ENCODE results near the gene NDUFAB1. TPM values are rescaled to one million over a fixed set of nuclear protein-coding genes. Genes with fewer than 3 reads are reported as not detected.
A peak's percentile ranks its signal among the peaks of the same experiment; 100 is the strongest.
"Not testable (repeated sequence)": the region's sequence is repeated elsewhere in the genome, so short reads cannot be mapped to it uniquely, and the experiment has no call there.

The NDUFAB1 gene
- polyA plus RNA-seq, 1 donor: 117 TPM

DNA sequence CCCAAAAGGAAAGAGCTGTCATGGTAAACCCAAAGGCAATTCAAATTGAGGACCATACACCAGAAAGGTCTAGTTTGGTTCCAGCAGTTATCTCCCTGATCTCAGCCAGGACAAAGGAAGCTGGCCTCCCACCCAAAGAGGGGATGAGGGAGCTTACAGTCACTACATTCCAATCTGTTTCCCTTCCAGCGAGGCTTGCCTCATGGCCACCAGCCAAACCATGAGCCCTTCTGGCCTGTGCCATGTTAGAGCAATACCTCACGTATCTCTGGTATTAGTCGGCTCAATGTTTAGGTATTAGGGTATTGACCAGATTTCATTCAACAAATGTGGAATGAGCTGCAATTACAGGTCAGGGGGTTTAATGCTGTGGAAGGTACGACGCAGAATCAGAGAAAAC, 8.4 kb downstream of the NDUFAB1 start:
- no peak for DNase-seq
- no CpG with 5 or more reads among the region's 5 CpGs for WGBS (ENCODE audit: insufficient coverage, low lambda C conversion rate)
- H3K4me3 ChIP-seq (ENCODE audit: low read length): no peak overlapping the region
- no peak overlapping the region for H3K27ac ChIP-seq (ENCODE audit: low read length)
- H3K27me3 ChIP-seq (ENCODE audit: control insufficient read depth, insufficient read depth, low read length): no peaks in the 10 kb centered on the region
- no peaks in the 10 kb centered on the region for H3K4me1 ChIP-seq (ENCODE audit: control insufficient read depth, insufficient read depth, low read length)
- H3K9me3 ChIP-seq (ENCODE audit: control insufficient read depth, low read depth, low read length): no peaks in the 10 kb centered on the region
- H3K36me3 ChIP-seq (ENCODE audit: control insufficient read depth, insufficient read depth, low read length): peaks cover 75% of the 10 kb centered on the region

DNA sequence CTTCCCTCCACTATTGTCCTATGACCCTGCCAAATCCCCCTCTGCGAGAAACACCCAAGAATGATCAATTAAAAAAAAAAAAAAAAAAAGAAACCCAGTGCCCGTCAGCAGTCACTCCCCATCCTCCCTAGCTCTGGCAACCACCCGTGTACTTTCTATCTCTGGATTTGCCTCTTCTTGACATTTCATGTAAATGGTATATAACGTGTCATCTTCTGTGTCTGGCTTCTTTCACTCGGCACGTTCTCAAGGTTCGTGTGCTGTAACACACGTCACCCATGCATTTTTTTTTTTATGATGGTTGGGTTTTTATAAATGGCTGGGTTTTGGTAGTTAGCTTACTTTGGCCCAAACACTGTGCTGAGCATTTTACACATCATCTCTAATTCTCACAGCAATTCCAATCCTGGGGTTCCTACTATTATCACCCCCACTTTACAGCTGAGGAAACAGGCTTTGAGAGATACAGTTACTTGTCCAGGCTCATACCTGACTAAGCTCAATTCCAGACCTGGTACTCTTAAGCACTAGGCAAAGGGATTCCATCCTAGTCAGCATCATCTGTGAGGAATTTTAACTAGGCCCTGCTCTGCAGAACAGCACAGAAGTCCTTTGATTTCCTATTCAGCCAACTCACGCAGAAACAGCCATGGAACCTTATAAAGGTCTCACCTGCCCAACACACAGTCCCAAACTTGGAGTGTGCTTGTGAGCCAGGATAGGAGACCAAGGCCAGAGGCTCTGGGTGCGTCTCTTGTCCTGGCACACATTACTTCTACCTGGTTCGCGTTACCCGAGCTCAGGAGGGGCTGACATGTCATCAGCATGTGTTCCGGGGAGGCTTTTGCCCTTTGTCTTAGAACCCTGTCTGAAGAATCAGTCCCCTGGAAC, 11.7 kb downstream of the NDUFAB1 start:
- DNase-seq: no peak
- WGBS (ENCODE audit: insufficient coverage, low lambda C conversion rate): 89% methylated on average over 5 of the region's 14 CpGs
- Histone ChIP-seq H3K9me3 (ENCODE audit: control insufficient read depth, low read depth, low read length) (no peaks in the 10 kb centered on the region), H3K27ac (ENCODE audit: low read length) (no peak overlapping the region), H3K27me3 (ENCODE audit: control insufficient read depth, insufficient read depth, low read length) (no peaks in the 10 kb centered on the region), H3K36me3 (ENCODE audit: control insufficient read depth, insufficient read depth, low read length) (peaks cover 57% of the 10 kb centered on the region), H3K4me3 (ENCODE audit: low read length) (no peak overlapping the region), H3K4me1 (ENCODE audit: control insufficient read depth, insufficient read depth, low read length) (no peaks in the 10 kb centered on the region)

DNA sequence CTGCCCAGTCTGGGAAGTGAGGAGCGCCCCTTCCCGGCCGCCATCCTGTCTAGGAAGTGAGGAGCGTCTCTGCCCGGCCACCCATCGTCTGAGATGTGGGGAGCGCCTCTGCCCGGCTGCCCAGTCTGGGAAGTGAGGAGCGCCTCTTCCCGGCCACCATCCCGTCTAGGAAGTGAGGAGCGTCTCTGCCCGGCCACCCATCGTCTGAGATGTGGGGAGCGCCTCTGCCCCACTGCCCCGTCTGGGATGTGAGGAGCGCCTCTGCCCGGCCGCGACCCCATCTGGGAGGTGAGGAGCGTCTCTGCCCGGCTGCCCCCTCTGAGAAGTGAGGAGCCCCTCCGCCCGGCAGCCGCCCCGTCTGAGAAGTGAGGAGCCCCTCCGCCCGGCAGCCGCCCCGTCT, 12.8 kb downstream of the NDUFAB1 start:
- H3K4me1 ChIP-seq (ENCODE audit: control insufficient read depth, insufficient read depth, low read length); H3K27me3 ChIP-seq (ENCODE audit: control insufficient read depth, insufficient read depth, low read length); DNase-seq; H3K9me3 ChIP-seq (ENCODE audit: control insufficient read depth, low read depth, low read length); H3K27ac ChIP-seq (ENCODE audit: low read length); H3K4me3 ChIP-seq (ENCODE audit: low read length): not testable (repeated sequence)
- WGBS (ENCODE audit: insufficient coverage, low lambda C conversion rate): no CpG with 5 or more reads among the region's 30 CpGs
- peaks cover 54% of the 10 kb centered on the region for H3K36me3 ChIP-seq (ENCODE audit: control insufficient read depth, insufficient read depth, low read length)

DNA sequence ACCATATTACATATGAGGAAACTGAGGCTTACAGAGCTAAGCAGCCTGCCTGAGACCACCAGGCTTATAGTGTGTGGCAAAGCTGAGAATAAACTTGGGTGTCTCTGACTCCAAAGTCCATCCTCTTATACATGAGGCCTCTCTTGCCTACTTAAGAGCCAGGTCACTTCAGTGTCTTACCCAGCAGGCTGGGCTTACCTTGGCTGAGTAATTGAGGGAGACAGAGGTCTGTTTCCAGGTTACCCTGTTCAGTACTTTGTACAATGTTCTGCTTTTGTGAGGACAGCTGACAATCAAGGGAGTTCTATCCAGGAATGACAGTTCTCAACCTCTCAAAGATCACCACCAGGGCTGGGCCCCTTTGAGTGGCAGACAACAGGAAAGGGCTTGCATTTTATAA, 14.4 kb downstream of the NDUFAB1 start:
- Histone ChIP-seq H3K36me3 (ENCODE audit: control insufficient read depth, insufficient read depth, low read length) (peaks cover 42% of the 10 kb centered on the region), H3K27ac (ENCODE audit: low read length) (no peak overlapping the region), H3K4me1 (ENCODE audit: control insufficient read depth, insufficient read depth, low read length) (no peaks in the 10 kb centered on the region), H3K4me3 (ENCODE audit: low read length) (no peak overlapping the region), H3K9me3 (ENCODE audit: control insufficient read depth, low read depth, low read length) (no peaks in the 10 kb centered on the region), H3K27me3 (ENCODE audit: control insufficient read depth, insufficient read depth, low read length) (no peaks in the 10 kb centered on the region)
- peak; percentile 22 to 58 for DNase-seq

DNA sequence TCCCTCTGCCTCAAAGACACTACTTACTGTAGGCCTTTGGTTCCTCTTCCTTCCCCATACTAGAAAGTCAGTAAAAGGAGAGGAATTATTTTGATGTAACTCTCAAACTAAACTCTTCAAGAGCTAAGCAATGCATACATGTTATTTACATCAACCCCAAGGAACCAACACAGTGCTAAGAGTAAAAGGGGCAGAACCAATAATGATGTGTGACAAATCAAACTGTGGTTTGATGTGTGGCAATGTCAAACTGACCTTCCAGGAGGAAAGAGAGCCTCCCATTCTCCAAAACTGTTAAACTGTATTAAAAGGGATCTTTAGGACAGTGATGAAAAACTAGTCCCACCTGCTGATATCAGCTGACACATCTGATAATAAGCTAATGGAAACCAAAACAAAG, 15.7 kb downstream of the NDUFAB1 start:
- no peak overlapping the region for H3K27ac ChIP-seq (ENCODE audit: low read length)
- H3K4me3 ChIP-seq (ENCODE audit: low read length): no peak overlapping the region
- H3K9me3 ChIP-seq (ENCODE audit: control insufficient read depth, low read depth, low read length): no peaks in the 10 kb centered on the region
- no peak for DNase-seq
- H3K36me3 ChIP-seq (ENCODE audit: control insufficient read depth, insufficient read depth, low read length): peaks cover 40% of the 10 kb centered on the region
- H3K27me3 ChIP-seq (ENCODE audit: control insufficient read depth, insufficient read depth, low read length): no peaks in the 10 kb centered on the region
- H3K4me1 ChIP-seq (ENCODE audit: control insufficient read depth, insufficient read depth, low read length): no peaks in the 10 kb centered on the region

DNA sequence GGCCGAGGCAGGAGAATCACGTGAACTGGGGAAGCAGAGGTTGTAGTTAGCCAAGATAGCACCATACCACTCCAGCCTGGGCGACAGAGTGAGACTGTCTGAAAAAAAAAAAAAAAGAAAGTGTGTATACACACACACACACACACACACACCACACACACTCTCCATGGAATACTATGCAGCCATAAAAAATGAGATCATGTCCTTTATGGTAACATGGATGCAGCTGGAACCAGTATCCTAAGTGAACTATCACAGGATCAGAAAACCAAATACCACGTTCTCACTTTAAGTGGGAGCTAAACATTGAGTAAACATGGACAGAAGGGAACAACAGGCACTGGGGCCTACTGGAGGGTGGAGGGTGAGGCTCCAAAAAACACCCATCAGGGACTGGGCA, 16.7 kb downstream of the NDUFAB1 start:
- H3K4me3 ChIP-seq (ENCODE audit: low read length): no peak overlapping the region
- no peak for DNase-seq
- no peaks in the 10 kb centered on the region for H3K9me3 ChIP-seq (ENCODE audit: control insufficient read depth, low read depth, low read length)
- H3K27me3 ChIP-seq (ENCODE audit: control insufficient read depth, insufficient read depth, low read length): no peaks in the 10 kb centered on the region
- H3K4me1 ChIP-seq (ENCODE audit: control insufficient read depth, insufficient read depth, low read length): no peaks in the 10 kb centered on the region
- no peak overlapping the region for H3K27ac ChIP-seq (ENCODE audit: low read length)
- WGBS (ENCODE audit: insufficient coverage, low lambda C conversion rate): no CpG with 5 or more reads among the region's 4 CpGs
- H3K36me3 ChIP-seq (ENCODE audit: control insufficient read depth, insufficient read depth, low read length): peaks cover 35% of the 10 kb centered on the region

DNA sequence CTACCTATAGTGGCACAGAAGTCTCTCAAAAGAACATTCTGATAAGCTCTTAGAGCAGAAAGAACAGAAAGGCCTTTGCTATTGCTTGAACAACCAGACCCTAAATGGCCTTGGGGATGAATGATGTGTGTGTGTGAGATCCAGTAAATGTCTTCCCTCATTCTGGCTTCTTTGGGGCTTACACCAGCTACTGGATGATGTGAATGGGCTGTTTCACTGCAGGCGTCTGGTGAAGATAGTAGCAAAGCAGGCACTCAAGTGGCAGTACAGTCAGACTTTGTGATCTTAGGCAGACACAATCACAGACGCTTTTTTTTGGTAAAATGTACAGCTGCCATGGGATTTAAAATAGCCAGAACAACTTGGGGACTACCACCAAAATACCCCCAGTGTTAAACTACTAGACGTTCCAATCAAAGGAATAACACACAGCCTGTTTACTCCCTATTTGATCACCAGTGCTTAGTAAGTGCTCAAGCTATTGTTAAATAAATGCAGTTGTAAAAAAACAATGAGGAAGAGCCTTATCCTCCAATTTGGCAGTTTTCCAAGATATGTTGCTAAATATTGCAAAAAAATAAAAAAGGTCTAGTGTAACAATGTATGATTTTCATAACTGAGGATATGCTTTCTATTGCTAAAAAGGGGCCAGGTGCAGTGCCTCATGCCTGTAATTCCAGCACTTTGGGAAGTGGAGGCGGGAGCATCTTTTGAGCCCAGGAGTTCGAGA, 17.9 kb downstream of the NDUFAB1 start:
- H3K27me3 ChIP-seq (ENCODE audit: control insufficient read depth, insufficient read depth, low read length): no peaks in the 10 kb centered on the region
- no peaks in the 10 kb centered on the region for H3K9me3 ChIP-seq (ENCODE audit: control insufficient read depth, low read depth, low read length)
- H3K27ac ChIP-seq (ENCODE audit: low read length): no peak overlapping the region
- no CpG with 5 or more reads among the region's 5 CpGs for WGBS (ENCODE audit: insufficient coverage, low lambda C conversion rate)
- no peak for DNase-seq
- H3K4me1 ChIP-seq (ENCODE audit: control insufficient read depth, insufficient read depth, low read length): no peaks in the 10 kb centered on the region
- H3K36me3 ChIP-seq (ENCODE audit: control insufficient read depth, insufficient read depth, low read length): peaks cover 41% of the 10 kb centered on the region
- H3K4me3 ChIP-seq (ENCODE audit: low read length): no peak overlapping the region

DNA sequence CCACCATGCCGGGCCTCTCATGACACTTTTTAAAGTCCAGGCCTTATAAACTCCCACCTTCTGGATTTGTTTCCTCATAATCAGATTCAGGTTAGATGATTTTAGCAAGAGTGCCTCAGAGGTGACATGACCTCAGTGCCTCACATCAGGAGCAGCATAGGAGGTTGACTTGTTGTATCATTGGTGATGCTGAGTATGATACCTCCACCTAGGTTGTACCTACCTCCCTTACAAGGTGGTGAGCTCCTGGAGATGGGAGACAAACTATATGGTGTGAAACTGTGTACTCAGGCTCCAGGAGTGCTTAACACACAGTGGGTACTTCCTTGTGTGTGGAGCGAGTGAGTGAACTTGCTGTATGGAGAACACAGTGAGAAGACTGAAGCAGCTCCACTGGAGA, 18.6 kb downstream of the NDUFAB1 start:
- H3K36me3 ChIP-seq (ENCODE audit: control insufficient read depth, insufficient read depth, low read length): peaks cover 46% of the 10 kb centered on the region
- WGBS (ENCODE audit: insufficient coverage, low lambda C conversion rate): no CpG with 5 or more reads among the region's 2 CpGs
- no peaks in the 10 kb centered on the region for H3K9me3 ChIP-seq (ENCODE audit: control insufficient read depth, low read depth, low read length)
- H3K4me3 ChIP-seq (ENCODE audit: low read length): no peak overlapping the region
- DNase-seq: no peak
- H3K27ac ChIP-seq (ENCODE audit: low read length): no peak overlapping the region
- H3K4me1 ChIP-seq (ENCODE audit: control insufficient read depth, insufficient read depth, low read length): no peaks in the 10 kb centered on the region
- no peaks in the 10 kb centered on the region for H3K27me3 ChIP-seq (ENCODE audit: control insufficient read depth, insufficient read depth, low read length)

DNA sequence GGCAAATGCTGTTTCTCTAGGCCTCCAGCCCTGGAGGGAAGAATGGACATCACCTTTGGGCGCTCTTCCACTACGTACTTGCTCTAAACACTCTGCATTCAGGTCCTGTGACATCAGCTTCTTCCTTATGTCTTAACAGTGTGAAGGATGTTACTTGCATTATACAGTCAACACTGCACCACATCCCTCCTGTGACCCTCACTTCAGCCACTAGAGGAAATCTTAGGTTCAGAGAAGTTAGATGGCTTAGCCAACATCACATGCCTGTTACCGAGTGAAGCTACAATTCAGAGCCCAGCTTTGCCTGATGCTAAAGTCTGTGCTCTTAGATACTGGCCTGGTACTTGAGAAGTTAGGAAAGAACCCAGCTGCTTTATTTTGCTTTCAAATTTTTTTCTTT, 20.3 kb downstream of the NDUFAB1 start:
- H3K27ac ChIP-seq (ENCODE audit: low read length): no peak overlapping the region
- peaks cover 55% of the 10 kb centered on the region for H3K36me3 ChIP-seq (ENCODE audit: control insufficient read depth, insufficient read depth, low read length)

DNA sequence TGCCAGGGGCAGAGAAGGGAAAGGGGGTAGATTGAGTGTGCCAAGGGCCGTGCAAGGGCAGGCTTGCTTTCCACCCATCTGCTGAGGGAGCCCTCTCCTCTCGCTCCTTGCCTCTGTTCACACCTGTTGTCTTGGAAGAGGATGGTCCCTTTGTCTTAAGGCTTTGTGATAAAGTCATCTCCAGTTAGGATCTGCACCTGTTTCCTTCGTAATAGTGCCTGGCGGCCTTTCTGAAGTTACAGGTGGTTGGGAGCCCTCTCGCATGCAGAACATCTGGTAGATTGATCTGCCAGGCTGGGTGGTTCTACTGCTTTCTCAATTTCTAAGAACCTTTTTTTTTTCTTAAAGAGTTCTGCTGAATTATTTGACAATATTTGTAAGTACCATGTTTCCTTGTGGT, 22.3 kb downstream of the NDUFAB1 start:
- Histone ChIP-seq H3K27me3 (ENCODE audit: control insufficient read depth, insufficient read depth, low read length) (no peaks in the 10 kb centered on the region), H3K4me3 (ENCODE audit: low read length) (no peak overlapping the region), H3K27ac (ENCODE audit: low read length) (no peak overlapping the region), H3K36me3 (ENCODE audit: control insufficient read depth, insufficient read depth, low read length) (peaks cover 57% of the 10 kb centered on the region), H3K9me3 (ENCODE audit: control insufficient read depth, low read depth, low read length) (no peaks in the 10 kb centered on the region), H3K4me1 (ENCODE audit: control insufficient read depth, insufficient read depth, low read length) (no peaks in the 10 kb centered on the region)
- no CpG with 5 or more reads among the region's 5 CpGs for WGBS (ENCODE audit: insufficient coverage, low lambda C conversion rate)
- DNase-seq: no peak

More for the DNA sequence above, 20.3 kb downstream of the NDUFAB1 start:
- Histone ChIP-seq H3K4me1 (ENCODE audit: control insufficient read depth, insufficient read depth, low read length) (no peaks in the 10 kb centered on the region), H3K9me3 (ENCODE audit: control insufficient read depth, low read depth, low read length) (no peaks in the 10 kb centered on the region), H3K4me3 (ENCODE audit: low read length) (no peak overlapping the region), H3K27me3 (ENCODE audit: control insufficient read depth, insufficient read depth, low read length) (no peaks in the 10 kb centered on the region)
- DNase-seq: no peak
- no CpG with 5 or more reads among the region's 3 CpGs for WGBS (ENCODE audit: insufficient coverage, low lambda C conversion rate)

Data from large intestine (tissue), 3 donors.